Endothelial cell of umbilical vein (primary cell): ENCODE data around the gene EPN1. TPM values are rescaled to one million over a fixed set of nuclear protein-coding genes. Genes with fewer than 3 reads are reported as not detected.

Experiments
- BruUV-seq: library from RNA; stranded (reverse); fragments of 400-500 nt; replicated peaks from 2 replicates; lab custom pipeline; 2021; lab: Mats Ljungman, UMichigan
- CTCF ChIA-PET: fragments of 300-600, 350-600 bp; sonication (Branson Sonifier 250); formaldehyde crosslinking; loops from one replicate; lab custom pipeline; 2021; ENCODE audit warnings: antibody characterized with exemption, inconsistent platforms; lab: Charles Lee
- POLR2A ChIA-PET: fragments of 300-600, 350-600 bp; sonication (Branson Sonifier 250); formaldehyde crosslinking; loops from one replicate; lab custom pipeline; 2021; ENCODE audit warnings: antibody characterized with exemption, inconsistent platforms; lab: Charles Lee
- DNase-seq: peaks from one replicate; pipeline ENCODE4 v3.0.0-alpha.2; 2011; ENCODE audit warnings: low read depth, low spot score
- FAIRE-seq: peaks from 2 replicates; lab custom pipeline; 2011; peaks lifted over from hg19 to GRCh38; lab: Jason Lieb, UNC
- H2AFZ ChIP-seq: 2 replicates; pipeline ENCODE4 v1.6.0; 2012; ENCODE audit warnings: low read depth, low read length, control low read depth, inconsistent platforms
- H3K27ac ChIP-seq: 2 replicates; pipeline ENCODE4 v1.5.1; 2011; ENCODE audit warnings: low read depth, mild to moderate bottlenecking, control low read depth, low read length, moderate library complexity; ENCODE audit not compliant: insufficient read depth
- H3K27me3 ChIP-seq, 2 experiments: 2 replicates each; pipeline versions ENCODE4 v1.6.0 to v1.6.1; 2011; ENCODE audit warnings: low read length in 2 of 2, mixed read lengths in 1 of 2; ENCODE audit not compliant: control insufficient read depth in 2 of 2, insufficient read depth in 2 of 2
- H3K36me3 ChIP-seq, 2 experiments: 2 replicates in 1 of 2; 3 replicates in 1 of 2; pipeline ENCODE4 v1.5.1; 2011; ENCODE audit warnings: low read length in 2 of 2, mild to moderate bottlenecking in 1 of 2, moderate library complexity in 1 of 2; ENCODE audit not compliant: control insufficient read depth in 2 of 2, insufficient read depth in 2 of 2; ENCODE audit errors: extremely low read depth in 1 of 2
- H3K4me1 ChIP-seq: 3 replicates; pipeline ENCODE4 v1.5.1; 2011; ENCODE audit warnings: mild to moderate bottlenecking, low read length; ENCODE audit not compliant: control insufficient read depth, insufficient read depth; ENCODE audit errors: extremely low read depth
- H3K4me2 ChIP-seq: 2 replicates; pipeline ENCODE4 v1.6.1; 2011; ENCODE audit warnings: low read length, control low read depth, mixed read lengths; ENCODE audit not compliant: insufficient read depth
- H3K4me3 ChIP-seq, 3 experiments: fragments of 200-600 bp in 1 of 3; sonication (generic), shearing (Covaris generic) in 1 of 3; replicated peaks in 1 of 3; 2 replicates each; pipeline ENCODE4 v1.5.1; 2011 to 2016; ENCODE audit warnings: control low read depth in 3 of 3, low read length in 3 of 3, mild to moderate bottlenecking in 2 of 3, inconsistent platforms in 1 of 3, low read depth in 1 of 3, moderate library complexity in 1 of 3; ENCODE audit not compliant: insufficient read depth in 1 of 3
- H3K79me2 ChIP-seq: 2 replicates; pipeline ENCODE4 v1.6.0; 2012; ENCODE audit warnings: low read length, inconsistent platforms; ENCODE audit not compliant: control insufficient read depth, insufficient read depth
- H3K9ac ChIP-seq: replicated peaks from 2 replicates; pipeline ENCODE3; 2011; ENCODE audit warnings: low read length, control low read depth; ENCODE audit not compliant: insufficient read depth; ENCODE audit errors: extremely low read depth
- H3K9me1 ChIP-seq: replicated peaks from 3 replicates; pipeline ENCODE4 v1.6.0; 2011; ENCODE audit warnings: mild to moderate bottlenecking, low read length; ENCODE audit not compliant: control insufficient read depth, insufficient read depth; ENCODE audit errors: extremely low read depth
- H3K9me3 ChIP-seq: replicated peaks from 2 replicates; pipeline ENCODE4 v1.5.1; 2012; ENCODE audit warnings: low read length, inconsistent platforms; ENCODE audit not compliant: control insufficient read depth, insufficient read depth
- H4K20me1 ChIP-seq: replicated peaks from 2 replicates; pipeline ENCODE3; 2011; ENCODE audit warnings: mild to moderate bottlenecking, low read length; ENCODE audit not compliant: control insufficient read depth, insufficient read depth; ENCODE audit errors: extremely low read depth
- CTCF ChIP-seq, 2 donors: IDR thresholded peaks; 1 replicate in 1 of 2; 2 replicates in 1 of 2; pipeline ENCODE4 v1.5.1; 2011; ENCODE audit warnings: low read length in 2 of 2, mild to moderate bottlenecking in 2 of 2, moderate library complexity in 2 of 2, control low read depth in 1 of 2, inconsistent platforms in 1 of 2, low read depth in 1 of 2; ENCODE audit not compliant: insufficient read depth in 1 of 2; ENCODE audit errors: extremely low read depth in 1 of 2
- EZH2 ChIP-seq: IDR thresholded peaks from 2 replicates; pipeline ENCODE4 v1.6.1; 2012; ENCODE audit warnings: borderline replicate concordance, low read depth, mild to moderate bottlenecking, moderate library complexity, low read length, inconsistent platforms; ENCODE audit not compliant: severe bottlenecking
- FOS ChIP-seq: IDR thresholded peaks from 2 replicates; pipeline ENCODE4 v1.6.1; 2011; ENCODE audit warnings: mild to moderate bottlenecking, low read length, moderate library complexity, borderline replicate concordance; ENCODE audit not compliant: insufficient read depth
- GATA2 ChIP-seq: IDR thresholded peaks from 2 replicates; pipeline ENCODE4 v1.7.0; 2011; ENCODE audit warnings: low read depth, mild to moderate bottlenecking, moderate library complexity, mixed read lengths, low read length; ENCODE audit not compliant: insufficient read length, insufficient read depth
- JUN ChIP-seq: IDR thresholded peaks from 2 replicates; pipeline ENCODE4 v1.6.1; 2011; ENCODE audit warnings: borderline replicate concordance, low read depth; ENCODE audit not compliant: insufficient read length, insufficient read depth
- MAX ChIP-seq: IDR thresholded peaks from 2 replicates; pipeline ENCODE4 v1.6.1; 2011; ENCODE audit not compliant: insufficient read depth, insufficient read length
- MYC ChIP-seq: IDR thresholded peaks from one replicate; pipeline ENCODE4 v1.6.1; 2011; ENCODE audit warnings: mild to moderate bottlenecking, low read depth, low read length
- POLR2A ChIP-seq: IDR thresholded peaks from 2 replicates; pipeline ENCODE4 v1.6.1; 2012; ENCODE audit warnings: low read depth, mild to moderate bottlenecking, control low read depth, low read length
- POLR2AphosphoS5 ChIP-seq: IDR thresholded peaks from 2 replicates; pipeline ENCODE4 v1.6.1; 2012; ENCODE audit warnings: low read depth, mild to moderate bottlenecking, control low read depth, low read length, moderate library complexity; ENCODE audit not compliant: insufficient read depth
- dilution Hi-C: fragments of 300-500 bp; cut with MboI; formaldehyde crosslinking; loops from one replicate; pipeline ENCODE4 v1.15.0; 2019; ENCODE audit warnings: low sequenced_read_pairs; ENCODE audit not compliant: extremely low pct_ligation_motif_present
- intact Hi-C: fragments of 100-400 bp; cut with micrococcal nuclease; formaldehyde crosslinking; loops from one replicate; pipeline ENCODE4 v1.10.0; 2022
- polyA plus RNA-seq, 4 experiments: library from polyadenylated mRNA; depleted of rRNA in 3 of 4; stranded (reverse) in 3 of 4; unstranded in 1 of 4; fragments of >200 nt; gene quantifications; 2 replicates each; pipeline versions ENCODE4 v1.2.1 to v1.2.3, GENCODE V29; 2011 to 2012; ENCODE audit warnings: missing spikeins in 1 of 4
- total RNA-seq: library from RNA; stranded (reverse); gene quantifications from 2 replicates; pipeline ENCODE4 v1.2.3, GENCODE V29; 2021

The EPN1 gene
- total and polyA plus RNA-seq, 2 donors (not counting 3 experiments of a cell fraction or from before 2014, with no cell fraction given): 87.2 to 138 TPM

GRCh38 chr19:55695511-55696290 is 20.7 kb downstream of the EPN1 start:
- Histone ChIP-seq H4K20me1 (no peaks in the 10 kb centered on the region), H3K36me3 (peaks cover 2 to 38% of the 10 kb centered on the region in 2 experiments), H3K27ac (no peak overlapping the region), H3K4me1 (no peaks in the 10 kb centered on the region), H3K27me3 (no peaks in the 10 kb centered on the region), H3K9me3 (no peaks in the 10 kb centered on the region), H3K79me2 (no peaks in the 10 kb centered on the region), H3K9ac (no peak overlapping the region), H3K9me1 (no peaks in the 10 kb centered on the region), H2AFZ (no peak overlapping the region), H3K4me3 (no peak overlapping the region), H3K4me2 (no peak overlapping the region)
- no TSS peak for BruUV-seq
- intact Hi-C loops: no loop called here
- ChIA-PET POLR2A (no interaction called here), CTCF (no interaction called here)
- FAIRE-seq: no peak
- dilution Hi-C loops: no loop called here
- no peak for TF ChIP-seq JUN
- TF ChIP-seq MAX: no peak
- TF ChIP-seq CTCF (IDR thresholded peaks at IDR 0.05; ENCODE audit: extremely low read depth in 1 of 2, insufficient read depth in 1 of 2, low read depth in 1 of 2, low read length in 2 of 2): no peak
- no peak for TF ChIP-seq GATA2
- TF ChIP-seq EZH2: no peak
- TF ChIP-seq POLR2A: no peak
- no peak for TF ChIP-seq FOS
- no peak for TF ChIP-seq MYC
- no peak for TF ChIP-seq POLR2AphosphoS5
- no peak for DNase-seq
